ENCODE data around the gene MMP1.

Gene MMP1

DNA sequence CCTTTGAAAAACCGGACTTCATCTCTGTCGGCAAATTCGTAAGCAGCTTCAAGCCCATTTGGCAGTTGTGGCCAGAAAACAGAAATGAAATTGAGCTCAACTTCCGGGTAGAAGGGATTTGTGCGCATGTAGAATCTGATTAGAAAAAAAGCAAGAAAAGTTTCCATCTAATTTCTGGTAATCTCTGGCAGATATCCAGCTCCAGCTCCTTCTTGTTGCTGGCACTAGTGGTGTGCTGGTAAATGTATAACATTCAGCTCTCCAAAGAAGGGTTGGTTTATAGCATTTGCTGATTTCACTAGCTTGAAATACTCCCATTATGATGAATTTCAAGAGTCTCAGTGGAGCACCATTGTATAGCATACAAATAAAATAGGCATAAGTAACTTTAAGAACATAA lies 5.4 kb downstream of the MMP1 start:
- no peak overlapping the region for H3K4me3 ChIP-seq (ENCODE audit: low read depth, low read length)
- TF ChIP-seq, protein P1, sequence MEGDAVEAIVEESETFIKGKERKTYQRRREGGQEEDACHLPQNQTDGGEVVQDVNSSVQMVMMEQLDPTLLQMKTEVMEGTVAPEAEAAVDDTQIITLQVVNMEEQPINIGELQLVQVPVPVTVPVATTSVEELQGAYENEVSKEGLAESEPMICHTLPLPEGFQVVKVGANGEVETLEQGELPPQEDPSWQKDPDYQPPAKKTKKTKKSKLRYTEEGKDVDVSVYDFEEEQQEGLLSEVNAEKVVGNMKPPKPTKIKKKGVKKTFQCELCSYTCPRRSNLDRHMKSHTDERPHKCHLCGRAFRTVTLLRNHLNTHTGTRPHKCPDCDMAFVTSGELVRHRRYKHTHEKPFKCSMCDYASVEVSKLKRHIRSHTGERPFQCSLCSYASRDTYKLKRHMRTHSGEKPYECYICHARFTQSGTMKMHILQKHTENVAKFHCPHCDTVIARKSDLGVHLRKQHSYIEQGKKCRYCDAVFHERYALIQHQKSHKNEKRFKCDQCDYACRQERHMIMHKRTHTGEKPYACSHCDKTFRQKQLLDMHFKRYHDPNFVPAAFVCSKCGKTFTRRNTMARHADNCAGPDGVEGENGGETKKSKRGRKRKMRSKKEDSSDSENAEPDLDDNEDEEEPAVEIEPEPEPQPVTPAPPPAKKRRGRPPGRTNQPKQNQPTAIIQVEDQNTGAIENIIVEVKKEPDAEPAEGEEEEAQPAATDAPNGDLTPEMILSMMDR (IDR thresholded peaks at IDR 0.05; ENCODE audit: borderline replicate concordance, insufficient read depth, low read depth, low read length), result no peak

DNA sequence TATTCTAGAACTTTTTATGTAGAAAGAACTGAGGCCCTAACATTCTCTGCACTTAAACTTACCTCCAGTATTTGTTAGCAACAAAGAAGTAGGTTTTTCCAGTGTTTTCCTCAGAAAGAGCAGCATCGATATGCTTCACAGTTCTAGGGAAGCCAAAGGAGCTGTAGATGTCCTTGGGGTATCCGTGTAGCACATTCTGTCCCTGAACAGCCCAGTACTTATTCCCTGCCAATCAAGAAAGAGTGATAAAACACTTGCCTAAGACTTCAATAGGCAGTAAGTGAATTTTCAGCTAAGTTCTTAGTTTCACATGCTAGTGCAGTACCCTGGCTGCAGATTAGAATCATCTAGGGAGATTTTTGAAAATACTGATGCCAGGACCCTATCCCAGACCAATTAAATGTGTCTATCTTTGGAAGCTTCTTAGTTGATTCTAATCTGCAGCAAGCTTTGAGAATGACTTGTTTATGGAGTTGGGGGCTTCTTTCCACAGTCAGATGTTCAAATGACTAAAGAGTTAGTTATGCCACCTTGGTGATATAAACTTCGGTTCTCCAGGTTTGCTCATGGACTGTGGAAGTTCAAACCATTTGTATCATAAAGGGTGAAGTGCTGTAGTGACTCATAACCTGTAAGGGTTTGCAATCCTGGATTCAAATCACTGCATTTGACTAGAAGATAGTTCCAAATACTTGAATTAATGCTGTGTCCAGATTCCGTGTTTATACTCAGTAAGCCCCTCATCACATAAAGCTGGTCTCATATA lies 6.5 kb downstream of the MMP1 start:
- no peak overlapping the region for H3K4me3 ChIP-seq (ENCODE audit: low read depth, low read length)
- TF ChIP-seq, protein P1 (IDR thresholded peaks at IDR 0.05; ENCODE audit: borderline replicate concordance, insufficient read depth, low read depth, low read length), result no peak

GRCh38 chr11:102788334-102788995 lies 9.5 kb downstream of the MMP1 start:
- TF ChIP-seq, protein P1 (IDR thresholded peaks at IDR 0.05; ENCODE audit: borderline replicate concordance, insufficient read depth, low read depth, low read length), result no peak

GRCh38 chr11:102784380-102784779 lies 13.6 kb downstream of the MMP1 start:
- TF ChIP-seq, protein P1 (IDR thresholded peaks at IDR 0.05; ENCODE audit: borderline replicate concordance, insufficient read depth, low read depth, low read length), result no peak
- no peak overlapping the region for H3K4me3 ChIP-seq (ENCODE audit: low read depth, low read length)

More at GRCh38 chr11:102788334-102788995, 9.5 kb downstream of the MMP1 start:
- H3K4me3 ChIP-seq (ENCODE audit: low read depth, low read length), result no peak overlapping the region

DNA sequence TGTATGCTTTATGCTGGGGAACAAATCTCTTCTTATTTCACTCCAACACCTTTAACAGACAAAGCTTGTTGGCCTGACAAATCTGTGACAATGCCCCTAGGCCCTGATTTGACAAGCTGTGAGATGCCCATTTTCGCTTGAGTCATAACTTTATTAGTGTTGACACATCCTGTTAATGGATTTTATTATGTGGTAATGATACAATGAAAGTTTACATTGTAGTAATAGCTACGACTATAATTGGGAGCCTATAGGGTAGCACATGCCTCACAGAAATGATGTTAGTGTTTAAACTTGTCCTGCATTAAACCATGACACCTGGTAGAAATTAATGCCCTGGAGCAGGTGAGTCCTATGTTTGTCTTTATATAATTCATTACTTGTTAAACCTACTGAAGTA lies 14.2 kb downstream of the MMP1 start:
- H3K4me3 ChIP-seq (ENCODE audit: low read depth, low read length), result no peak overlapping the region
- TF ChIP-seq, protein P1 (IDR thresholded peaks at IDR 0.05; ENCODE audit: borderline replicate concordance, insufficient read depth, low read depth, low read length), result no peak

GRCh38 chr11:102783016-102783415 lies 14.9 kb downstream of the MMP1 start:
- TF ChIP-seq, protein P1 (IDR thresholded peaks at IDR 0.05; ENCODE audit: borderline replicate concordance, insufficient read depth, low read depth, low read length), result no peak
- no peak overlapping the region for H3K4me3 ChIP-seq (ENCODE audit: low read depth, low read length)

DNA sequence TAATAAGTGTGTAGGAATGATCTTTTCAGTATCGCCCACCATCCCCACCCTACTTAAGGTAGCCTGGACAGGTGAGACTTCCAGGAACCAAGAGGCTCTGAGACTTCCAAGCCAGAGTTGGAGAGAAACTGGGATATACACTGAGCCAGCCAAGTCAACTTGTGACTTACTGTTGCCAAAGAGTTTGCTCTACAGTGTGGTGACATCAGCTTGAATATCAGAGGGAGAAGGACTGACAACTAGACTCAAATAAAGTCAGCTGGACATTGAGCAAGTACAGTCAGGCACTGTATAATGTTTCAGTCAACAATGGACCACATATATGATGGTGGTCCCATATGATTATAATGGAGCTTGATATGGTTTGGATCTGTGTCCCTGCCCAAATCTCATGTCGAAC lies 16.3 kb downstream of the MMP1 start:
- H3K4me3 ChIP-seq (ENCODE audit: low read depth, low read length), result no peak overlapping the region
- TF ChIP-seq, protein P1 (IDR thresholded peaks at IDR 0.05; ENCODE audit: borderline replicate concordance, insufficient read depth, low read depth, low read length), result no peak

All from GM12875 (cell line).